NB4 (cell line): ENCODE data around the gene CCL21.

Experiments used
- CTCF ChIP-seq: IDR thresholded peaks from one replicate; pipeline ENCODE4 v1.5.1; 2012; ENCODE audit warnings: low read depth, low read length
- MAX ChIP-seq: IDR thresholded peaks from 2 replicates; pipeline ENCODE4 v1.6.1; 2011; ENCODE audit warnings: low read depth, low read length
- POLR2A ChIP-seq: IDR thresholded peaks from 2 replicates; pipeline ENCODE4 v1.6.1; 2011; ENCODE audit warnings: mild to moderate bottlenecking; ENCODE audit not compliant: insufficient read length; ENCODE audit errors: extremely low read depth

GRCh38 chr9:34664281-34665066 lies 45.5 kb downstream of the CCL21 start:
- TF ChIP-seq CTCF (peak; percentile 100), POLR2A (no peak), MAX (no peak)
